IPS-11a (cell line): ENCODE measurements around the gene KL.

Experiments used
- H3K4me3 ChIP-seq: one replicate; pipeline ENCODE4 v1.5.1; 2013; ENCODE audit warnings: low read depth, low read length, control low read depth

Gene KL

DNA sequence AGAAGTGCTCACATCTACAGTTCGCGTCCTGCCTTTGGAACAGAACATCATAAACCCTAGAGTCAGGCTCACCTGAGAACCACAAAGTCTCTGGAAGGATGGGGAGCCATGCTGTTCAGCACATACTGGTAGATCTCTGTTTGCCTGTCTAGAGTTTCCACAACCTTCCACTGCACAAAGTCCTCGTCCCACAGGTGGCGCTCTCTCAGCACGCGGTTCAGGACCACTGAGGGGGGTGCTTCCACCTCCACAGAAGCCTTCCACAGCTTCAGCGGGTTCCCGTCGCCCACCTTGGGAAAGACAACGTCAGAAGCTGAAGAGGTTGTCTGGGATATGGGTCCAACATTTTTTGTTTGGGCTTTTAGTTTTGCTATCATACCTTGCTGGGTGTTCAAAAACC lies 93.6 kb downstream of the KL start:
- H3K4me3 ChIP-seq: no peak overlapping the region

DNA sequence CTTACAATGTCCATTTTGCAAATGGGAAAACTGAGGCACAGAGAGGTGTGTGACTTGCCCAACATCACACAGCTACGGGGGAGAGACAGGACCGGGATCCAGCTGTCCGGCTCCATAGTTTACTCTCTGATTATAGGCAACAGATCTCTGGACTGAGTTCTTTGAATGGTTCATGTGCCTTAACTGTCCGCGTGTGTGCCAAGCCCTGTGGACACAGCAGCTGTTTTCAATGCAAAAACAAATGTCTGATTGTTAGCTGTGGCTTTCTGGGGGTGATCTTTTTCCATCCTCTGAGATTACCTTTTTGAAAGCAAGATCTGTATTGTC lies 94.1 kb downstream of the KL start:
- no peak overlapping the region for H3K4me3 ChIP-seq

- H3K4me3 ChIP-seq: no peak overlapping the region
Measured at GRCh38 chr13:33110713-33111413, 94.6 kb downstream of the KL start.

DNA sequence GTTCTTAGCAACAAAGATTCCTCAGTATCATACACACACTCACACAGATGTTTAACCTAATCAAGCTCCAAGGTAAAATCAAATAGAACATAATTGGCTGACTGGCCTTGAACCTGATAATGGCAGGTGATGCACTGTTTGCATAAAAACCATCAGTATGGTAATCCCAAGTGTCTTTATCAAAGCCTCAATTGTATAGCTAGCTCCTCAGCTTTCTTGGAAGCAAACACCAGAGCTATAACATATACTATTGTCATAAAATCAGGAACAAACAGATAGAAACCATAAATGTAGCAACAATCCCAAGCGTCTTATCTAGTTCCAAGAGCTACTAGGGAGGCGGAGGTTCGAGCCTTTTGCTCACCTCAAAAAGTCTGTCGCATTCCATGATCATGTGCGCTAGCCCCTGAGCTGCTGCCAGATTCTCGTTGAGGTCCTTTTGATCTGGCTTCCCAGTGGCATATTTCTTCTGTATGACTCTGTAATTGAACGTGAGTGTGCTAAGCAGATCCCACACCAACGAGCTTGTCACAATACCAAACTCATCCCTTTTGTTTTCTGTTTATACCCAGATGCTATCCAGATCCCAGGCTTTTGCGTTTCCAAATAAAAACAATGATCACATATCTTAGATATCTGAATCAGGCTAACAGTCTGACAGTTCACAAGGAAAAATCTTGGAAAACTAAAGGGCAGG lies 95.3 kb downstream of the KL start:
- no peak overlapping the region for H3K4me3 ChIP-seq

GRCh38 chr13:33112766-33113165 lies 96.5 kb downstream of the KL start:
- H3K4me3 ChIP-seq: no peak overlapping the region

DNA sequence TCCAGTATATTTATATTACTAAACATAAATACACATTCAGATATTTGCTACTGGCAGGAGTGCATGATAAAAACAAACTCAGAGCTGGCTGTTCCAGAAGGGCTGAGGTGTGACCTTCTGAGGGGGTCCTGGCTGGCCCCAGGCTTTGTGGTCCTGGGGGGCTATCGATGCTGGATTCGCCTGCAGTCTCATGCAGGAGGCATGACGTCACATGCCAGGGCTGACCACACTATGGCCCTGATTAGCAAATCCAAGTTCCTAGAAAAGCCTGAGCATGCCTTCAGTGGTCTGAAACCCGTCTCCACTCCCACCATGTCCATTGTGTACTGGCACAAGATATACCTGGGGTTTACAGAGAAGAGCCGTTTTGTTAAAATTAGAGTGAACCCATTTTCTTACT lies 97.9 kb downstream of the KL start:
- H3K4me3 ChIP-seq: no peak overlapping the region

- H3K4me3 ChIP-seq: no peak overlapping the region
Measured at GRCh38 chr13:33115274-33115673, 99.1 kb downstream of the KL start.
